ENCODE results near the gene NDUFA5. TPM values are rescaled to one million over a fixed set of nuclear protein-coding genes. Genes with fewer than 3 reads are reported as not detected.

The NDUFA5 gene
- 31.0 to 47.4 TPM (median 32.7 TPM) in 5 replicates for total RNA-seq (2022; extraction: Qiagen RNA extraction)

DNA sequence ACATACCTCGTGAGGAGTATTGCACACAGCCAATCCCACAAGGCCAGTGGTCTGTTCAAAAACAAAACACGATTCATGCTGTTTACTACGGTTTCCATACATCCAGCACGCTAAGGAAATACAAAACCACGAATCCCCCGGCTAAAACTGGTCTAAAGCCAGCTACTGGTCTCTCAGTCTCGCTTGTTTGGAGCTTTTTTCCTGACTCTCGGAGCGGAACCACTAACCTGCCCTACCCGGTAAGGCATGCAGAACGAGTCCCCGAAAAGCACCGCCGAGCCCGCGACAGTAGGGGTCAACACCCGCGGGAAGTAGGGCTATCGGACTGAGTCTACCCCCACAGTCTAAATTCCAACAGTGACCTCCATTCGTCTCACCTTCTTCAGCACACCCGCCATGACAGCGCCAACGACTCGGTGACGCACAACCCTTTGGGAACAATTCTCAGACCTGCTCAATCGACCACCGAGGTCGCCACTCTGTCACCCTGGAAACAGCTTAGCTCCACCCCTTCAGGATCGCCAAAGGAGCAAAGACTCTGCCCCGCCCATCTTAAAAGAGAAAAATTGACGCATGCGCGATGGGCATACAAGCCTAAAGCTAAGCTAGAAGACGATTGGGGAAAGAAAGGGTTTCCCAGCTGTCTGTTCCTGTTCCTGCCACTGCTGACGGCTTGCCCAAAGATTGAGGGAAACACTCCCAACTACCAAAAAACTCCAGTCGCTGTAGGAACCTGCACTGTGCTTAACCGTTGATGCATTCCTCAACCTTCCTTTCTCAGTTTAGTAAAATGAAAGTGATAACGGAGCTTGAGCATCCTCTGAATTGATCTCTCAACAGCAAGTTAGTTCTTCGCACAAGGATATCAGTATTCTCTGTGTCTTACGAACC, at the start of gene NDUFA5:
NDUFA5 (minus strand) TSS at position 421 of the 891 bp plus-strand sequence; CDS start at position 398, 23 bp downstream.

DNA sequence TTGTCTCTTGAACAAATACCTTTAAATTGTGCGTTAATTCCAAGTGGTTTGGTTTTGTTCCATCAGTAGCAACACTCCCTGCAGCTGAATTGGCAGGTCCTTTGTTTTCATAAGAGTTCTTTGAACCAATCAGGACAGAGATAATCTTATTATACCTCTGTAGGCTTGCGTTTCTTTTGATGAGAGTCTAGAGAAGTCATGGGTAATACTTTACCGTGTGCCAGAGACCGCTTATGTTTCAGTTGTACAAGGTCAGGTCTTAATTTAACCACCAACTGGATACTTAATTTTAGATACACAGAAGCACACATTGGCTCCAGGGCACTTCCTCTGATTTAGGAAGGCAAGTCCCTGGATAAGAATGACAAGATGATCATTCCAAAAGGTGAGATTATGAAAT, 43.9 kb upstream of the NDUFA5 start, which contains the start of gene ASB15:
ASB15 (plus strand) TSS at position 292 of the 400 bp plus-strand sequence. CDS start 12,682 bp downstream, outside the sequence.

DNA sequence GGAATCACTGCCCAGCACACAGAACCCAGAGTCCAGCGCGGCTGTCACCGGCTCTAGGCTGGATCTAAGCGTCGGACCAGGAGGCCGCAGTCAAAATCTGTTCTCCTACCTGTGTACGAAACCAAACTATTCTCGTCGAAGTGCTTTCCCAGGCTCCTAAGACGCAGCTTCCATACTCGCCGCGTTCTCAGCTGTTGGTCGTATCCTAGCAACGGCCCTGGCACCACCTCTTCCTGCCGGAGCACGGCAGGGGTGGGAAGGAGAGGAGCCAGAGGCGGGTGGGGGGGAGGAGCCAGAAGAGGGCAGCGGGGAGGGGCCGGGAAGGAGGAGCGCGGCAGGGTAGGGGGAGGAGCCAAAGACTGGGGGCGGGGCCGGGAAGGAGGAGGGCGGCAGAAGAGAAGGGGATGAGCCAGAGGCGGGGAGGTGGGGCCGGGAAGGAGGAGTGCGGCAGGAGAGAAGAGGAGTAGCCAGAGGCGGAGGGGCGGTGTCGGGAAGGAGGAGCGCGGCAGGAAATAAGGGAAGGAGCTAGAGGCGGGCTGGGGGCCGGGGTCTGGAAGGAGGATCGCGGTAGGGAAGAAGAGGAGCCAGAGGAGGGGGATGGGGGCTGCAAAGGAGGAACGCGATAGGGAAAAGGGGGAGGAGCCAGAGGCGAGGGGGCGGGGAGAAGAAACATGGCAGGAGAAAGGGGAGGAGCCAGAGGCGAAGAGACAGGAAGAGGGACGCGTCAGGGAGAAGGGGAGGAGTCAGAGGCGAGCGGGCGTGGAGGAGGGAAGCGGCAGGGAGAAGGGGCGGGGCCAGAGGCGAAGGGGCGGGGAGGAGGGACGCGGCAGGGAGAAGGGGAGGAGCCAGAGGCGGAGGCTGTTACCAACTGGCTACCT, 23.0 kb downstream of the NDUFA5 start, which contains the start of gene IQUB:
IQUB (minus strand) TSS at position 213 of the 878 bp plus-strand sequence. CDS start 22,255 bp downstream, outside the sequence.

Other genes with a start within 250 kb of the NDUFA5 start
- gene IQUB, start 23.2 kb downstream of the NDUFA5 start, total RNA-seq (2022; extraction: Qiagen RNA extraction) = 0.03 to 0.07 TPM (median 0.06 TPM) in 3 of 5 replicates, not detected in the others
- not detected in 5 replicates for gene ASB15, start 44.0 kb upstream of the NDUFA5 start, total RNA-seq (2022; extraction: Qiagen RNA extraction)
- gene LMOD2, start 98.0 kb upstream of the NDUFA5 start, total RNA-seq (2022; extraction: Qiagen RNA extraction) = not detected in 5 replicates
- gene WASL, start 191.2 kb upstream of the NDUFA5 start, total RNA-seq (2022; extraction: Qiagen RNA extraction) = 18.8 to 24.6 TPM (median 22.5 TPM) in 5 replicates

Measured in A549 treated with AZD2906 at 1 μM for 4 hours (cell line).